Small intestine (tissue), 7 donors: ENCODE data around the gene NUAK1. TPM values are rescaled to one million over a fixed set of nuclear protein-coding genes. Genes with fewer than 3 reads are reported as not detected.

ENCODE experiments used
- DNase-seq, 2 donors: peaks; one replicate each; pipeline versions ENCODE4 v3.0.0 to v3.0.0-alpha.2; 2013
- FAIRE-seq: peaks from 2 replicates; lab custom pipeline; 2012; peaks lifted over from hg19 to GRCh38; lab: Jason Lieb, UNC
- H3K27ac ChIP-seq, 3 donors: one replicate each; pipeline ENCODE4 v1.5.1; 2013; ENCODE audit warnings: low read length in 2 of 3, mild to moderate bottlenecking in 2 of 3, control low read depth in 1 of 3, inconsistent platforms in 1 of 3, low read depth in 1 of 3, moderate library complexity in 1 of 3
- H3K27me3 ChIP-seq, 3 donors: one replicate each; pipeline ENCODE4 v1.6.1; 2013; ENCODE audit warnings: low read length in 3 of 3, inconsistent platforms in 1 of 3; ENCODE audit not compliant: control insufficient read depth in 3 of 3, insufficient read depth in 3 of 3
- H3K36me3 ChIP-seq, 3 donors: one replicate each; pipeline ENCODE4 v1.6.1; 2013; ENCODE audit warnings: low read length in 3 of 3, inconsistent platforms in 1 of 3, low read depth in 1 of 3, mild to moderate bottlenecking in 1 of 3, moderate library complexity in 1 of 3; ENCODE audit not compliant: control insufficient read depth in 3 of 3, insufficient read depth in 2 of 3
- H3K4me1 ChIP-seq, 3 donors: one replicate each; pipeline ENCODE4 v1.6.1; 2013; ENCODE audit warnings: low read length in 2 of 3, inconsistent platforms in 1 of 3, low read depth in 1 of 3, mild to moderate bottlenecking in 1 of 3, moderate library complexity in 1 of 3; ENCODE audit not compliant: control insufficient read depth in 3 of 3, insufficient read depth in 2 of 3
- H3K4me3 ChIP-seq, 3 donors: one replicate each; pipeline ENCODE4 v1.5.1; 2013; ENCODE audit warnings: low read length in 3 of 3, control low read depth in 1 of 3, inconsistent platforms in 1 of 3, low read depth in 1 of 3, mild to moderate bottlenecking in 1 of 3, moderate library complexity in 1 of 3
- H3K9me3 ChIP-seq, 2 donors: one replicate each; pipeline ENCODE4 v1.6.1; 2013; ENCODE audit warnings: low read depth in 1 of 2, low read length in 1 of 2; ENCODE audit not compliant: control insufficient read depth in 2 of 2, insufficient read depth in 1 of 2
- WGBS, 3 donors: extraction: QIAGEN DNeasy Blood & Tissue Kit; methylation state at CpG; one replicate each; pipeline ENCODE4 v1.1.7; 2013; 5-methylcytosine and 5-hydroxymethylcytosine counted together
- polyA plus RNA-seq, 4 donors: library from polyadenylated mRNA; stranded (reverse) in 3 of 4; unstranded in 1 of 4; fragments of 200-250 nt in 3 of 4; fragments of 120-200 nt in 1 of 4; gene quantifications; one replicate each; pipeline versions ENCODE4 v1.2.1 to v1.2.3, GENCODE V29; 2013
- donor health status: healthy with polysubstance abuse.
- donor health status: control.
- donor health status: control.
- donor health status: Bipolar disorder and iron deficiency.
- donor health status: healthy.

Gene NUAK1
- polyA plus RNA-seq, 4 donors = 0.67 to 4.8 (median 1.5) TPM

GRCh38 chr12:106113446-106113823 is 25.3 kb downstream of the NUAK1 start:
- H3K27me3 ChIP-seq = no peaks in the 10 kb centered on the region
- no peak for DNase-seq
- H3K4me3 ChIP-seq = no peak overlapping the region
- FAIRE-seq = no peak
- no peaks in the 10 kb centered on the region for H3K9me3 ChIP-seq
- WGBS, 3 donors = 33 to 61% (median 60%) methylated on average over 1 of the region's 1 CpG
- peaks cover 0 to 33% (median 0%) of the 10 kb centered on the region in 3 donors for H3K4me1 ChIP-seq
- H3K36me3 ChIP-seq = no peaks in the 10 kb centered on the region
- peak overlapping the region in 1 of 3 donors; percentile 55 for H3K27ac ChIP-seq

GRCh38 chr12:106113042-106113441 is 25.7 kb downstream of the NUAK1 start:
- Histone ChIP-seq H3K4me3 (no peak overlapping the region), H3K36me3 (no peaks in the 10 kb centered on the region), H3K27me3 (no peaks in the 10 kb centered on the region), H3K4me1 (peaks cover 0 to 35% (median 0%) of the 10 kb centered on the region in 3 donors), H3K27ac (peak overlapping the region in 1 of 3 donors; percentile 55), H3K9me3 (no peaks in the 10 kb centered on the region)
- DNase-seq (no peak), FAIRE-seq (no peak)
- 50 to 72% (median 57%) methylated on average over 6 of the region's 6 CpGs for WGBS, 3 donors

- H3K27ac ChIP-seq = no peak overlapping the region
- H3K4me1 ChIP-seq = peaks cover 0 to 43% (median 0%) of the 10 kb centered on the region in 3 donors
- no peak overlapping the region for H3K4me3 ChIP-seq
- no peak for FAIRE-seq
- H3K36me3 ChIP-seq = no peaks in the 10 kb centered on the region
- no peaks in the 10 kb centered on the region for H3K27me3 ChIP-seq
- no peak for DNase-seq
- H3K9me3 ChIP-seq = no peaks in the 10 kb centered on the region
- WGBS, 3 donors = 64 to 70% (median 65%) methylated on average over 13 of the region's 13 CpGs
These were observed 26.5 kb downstream of the NUAK1 start for GRCh38 chr12:106112145-106112821.

GRCh38 chr12:106110626-106111300 is 28.0 kb downstream of the NUAK1 start:
- Histone ChIP-seq H3K9me3 (no peaks in the 10 kb centered on the region), H3K27ac (peak overlapping the region in 1 of 3 donors; percentile 15), H3K4me3 (no peak overlapping the region), H3K27me3 (no peaks in the 10 kb centered on the region), H3K4me1 (peaks cover 0 to 58% (median 3%) of the 10 kb centered on the region in 3 donors), H3K36me3 (no peaks in the 10 kb centered on the region)
- peak in 1 of 2 donors; percentile 57 for DNase-seq
- no peak for FAIRE-seq
- 51 to 68% (median 55%) methylated on average over 4 of the region's 4 CpGs for WGBS, 3 donors

- peaks cover 0 to 60% (median 3%) of the 10 kb centered on the region in 3 donors for H3K4me1 ChIP-seq
- FAIRE-seq = no peak
- WGBS, 3 donors = 56 to 58% (median 58%) methylated on average over 4 of the region's 4 CpGs
These were observed 29.4 kb downstream of the NUAK1 start for GRCh38 chr12:106109168-106109910.

GRCh38 chr12:106108185-106108835 is 30.4 kb downstream of the NUAK1 start:
- FAIRE-seq = no peak

More at GRCh38 chr12:106109168-106109910, 29.4 kb downstream of the NUAK1 start:
- Histone ChIP-seq H3K27ac (peak overlapping the region in 1 of 3 donors; percentile 78), H3K36me3 (no peaks in the 10 kb centered on the region), H3K27me3 (no peaks in the 10 kb centered on the region), H3K9me3 (no peaks in the 10 kb centered on the region), H3K4me3 (no peak overlapping the region)
- DNase-seq = no peak

GRCh38 chr12:106107566-106107965 is 31.2 kb downstream of the NUAK1 start:
- no peak overlapping the region for H3K4me3 ChIP-seq
- WGBS, 3 donors = 9 to 50% (median 32%) methylated on average over 2 of the region's 2 CpGs
- no peaks in the 10 kb centered on the region for H3K9me3 ChIP-seq
- peaks cover 0 to 60% (median 3%) of the 10 kb centered on the region in 3 donors for H3K4me1 ChIP-seq
- H3K36me3 ChIP-seq = no peaks in the 10 kb centered on the region
- DNase-seq = peak; percentile 14 to 58
- peak overlapping the region in 1 of 3 donors; percentile 78 for H3K27ac ChIP-seq
- FAIRE-seq = no peak
- no peaks in the 10 kb centered on the region for H3K27me3 ChIP-seq

More at GRCh38 chr12:106108185-106108835, 30.4 kb downstream of the NUAK1 start:
- H3K27ac ChIP-seq = peak overlapping the region in 1 of 3 donors; percentile 78
- no peaks in the 10 kb centered on the region for H3K36me3 ChIP-seq
- H3K27me3 ChIP-seq = no peaks in the 10 kb centered on the region
- H3K4me3 ChIP-seq = no peak overlapping the region
- peaks cover 0 to 60% (median 3%) of the 10 kb centered on the region in 3 donors for H3K4me1 ChIP-seq
- DNase-seq = peak; percentile 51 to 86
- WGBS, 3 donors = 13 to 37% (median 30%) methylated on average over 4 of the region's 4 CpGs
- no peaks in the 10 kb centered on the region for H3K9me3 ChIP-seq

GRCh38 chr12:106106892-106107291 is 31.9 kb downstream of the NUAK1 start:
- Histone ChIP-seq H3K36me3 (no peaks in the 10 kb centered on the region), H3K9me3 (no peaks in the 10 kb centered on the region), H3K4me1 (peaks cover 0 to 55% (median 3%) of the 10 kb centered on the region in 3 donors), H3K27ac (peak overlapping the region in 1 of 3 donors; percentile 78), H3K4me3 (no peak overlapping the region), H3K27me3 (no peaks in the 10 kb centered on the region)
- DNase-seq = no peak
- FAIRE-seq = no peak
- 48 to 67% (median 60%) methylated on average over 6 of the region's 6 CpGs for WGBS, 3 donors
